Measurements from ENCODE around the gene GRIA3.

GRIA3 gene

GRCh38 chrX:123181233-123181914 is 2.7 kb upstream of the GRIA3 start:
- Histone ChIP-seq H3K4me3 (ENCODE audit: severe bottlenecking) (no peak overlapping the region), H3K27ac (ENCODE audit: poor library complexity, severe bottlenecking) (no peak overlapping the region), H3K27me3 (ENCODE audit: insufficient read depth, poor library complexity, severe bottlenecking) (peaks cover 11% of the 10 kb centered on the region), H3K9me3 (ENCODE audit: severe bottlenecking) (no peaks in the 10 kb centered on the region), H3K4me1 (ENCODE audit: insufficient read depth, poor library complexity, severe bottlenecking) (no peaks in the 10 kb centered on the region), H3K36me3 (ENCODE audit: low read depth) (no peaks in the 10 kb centered on the region)
- ATAC-seq (ENCODE audit: low read depth) (no peak), DNase-seq (ENCODE audit: low spot score) (no peak)
- TF ChIP-seq CTCF (IDR thresholded peaks at IDR 0.05; ENCODE audit: poor library complexity, severe bottlenecking) = no peak

- no peak overlapping the region for H3K4me3 ChIP-seq (ENCODE audit: severe bottlenecking)
- H3K9me3 ChIP-seq (ENCODE audit: severe bottlenecking) = no peaks in the 10 kb centered on the region
- no peaks in the 10 kb centered on the region for H3K4me1 ChIP-seq (ENCODE audit: insufficient read depth, poor library complexity, severe bottlenecking)
- ATAC-seq (ENCODE audit: low read depth) = peak; percentile 58; the same call in 1 of the 3 replicates
- TF ChIP-seq CTCF (IDR thresholded peaks at IDR 0.05; ENCODE audit: poor library complexity, severe bottlenecking) = no peak
- DNase-seq (ENCODE audit: low spot score) = no peak
- H3K27me3 ChIP-seq (ENCODE audit: insufficient read depth, poor library complexity, severe bottlenecking) = peaks cover 11% of the 10 kb centered on the region
- H3K36me3 ChIP-seq (ENCODE audit: low read depth) = no peaks in the 10 kb centered on the region
- no peak overlapping the region for H3K27ac ChIP-seq (ENCODE audit: poor library complexity, severe bottlenecking)
These were observed 793 bp downstream of the GRIA3 start for GRCh38 chrX:123184866-123185276.

GRCh38 chrX:123185721-123186120 is 1.6 kb downstream of the GRIA3 start:
- Histone ChIP-seq H3K27me3 (ENCODE audit: insufficient read depth, poor library complexity, severe bottlenecking) (peaks cover 11% of the 10 kb centered on the region), H3K4me3 (ENCODE audit: severe bottlenecking) (no peak overlapping the region), H3K36me3 (ENCODE audit: low read depth) (no peaks in the 10 kb centered on the region), H3K9me3 (ENCODE audit: severe bottlenecking) (no peaks in the 10 kb centered on the region), H3K27ac (ENCODE audit: poor library complexity, severe bottlenecking) (no peak overlapping the region), H3K4me1 (ENCODE audit: insufficient read depth, poor library complexity, severe bottlenecking) (no peaks in the 10 kb centered on the region)
- no peak for TF ChIP-seq CTCF (IDR thresholded peaks at IDR 0.05; ENCODE audit: poor library complexity, severe bottlenecking)
- DNase-seq (ENCODE audit: low spot score) = no peak
- no peak for ATAC-seq (ENCODE audit: low read depth)

- Histone ChIP-seq H3K27ac (ENCODE audit: poor library complexity, severe bottlenecking) (no peak overlapping the region), H3K4me1 (ENCODE audit: insufficient read depth, poor library complexity, severe bottlenecking) (no peaks in the 10 kb centered on the region), H3K9me3 (ENCODE audit: severe bottlenecking) (no peaks in the 10 kb centered on the region), H3K36me3 (ENCODE audit: low read depth) (no peaks in the 10 kb centered on the region), H3K27me3 (ENCODE audit: insufficient read depth, poor library complexity, severe bottlenecking) (peaks cover 11% of the 10 kb centered on the region), H3K4me3 (ENCODE audit: severe bottlenecking) (no peak overlapping the region)
- ATAC-seq (ENCODE audit: low read depth) (no peak), DNase-seq (ENCODE audit: low spot score) (no peak)
- no peak for TF ChIP-seq CTCF (IDR thresholded peaks at IDR 0.05; ENCODE audit: poor library complexity, severe bottlenecking)
These were observed 2.7 kb downstream of the GRIA3 start for GRCh38 chrX:123186801-123187200.

GRCh38 chrX:123188081-123188480 is 4.0 kb downstream of the GRIA3 start:
- ATAC-seq (ENCODE audit: low read depth) (no peak), DNase-seq (ENCODE audit: low spot score) (no peak)
- no peak for TF ChIP-seq CTCF (IDR thresholded peaks at IDR 0.05; ENCODE audit: poor library complexity, severe bottlenecking)
- Histone ChIP-seq H3K36me3 (ENCODE audit: low read depth) (no peaks in the 10 kb centered on the region), H3K4me1 (ENCODE audit: insufficient read depth, poor library complexity, severe bottlenecking) (no peaks in the 10 kb centered on the region), H3K4me3 (ENCODE audit: severe bottlenecking) (no peak overlapping the region), H3K27ac (ENCODE audit: poor library complexity, severe bottlenecking) (no peak overlapping the region), H3K27me3 (ENCODE audit: insufficient read depth, poor library complexity, severe bottlenecking) (peaks cover 11% of the 10 kb centered on the region), H3K9me3 (ENCODE audit: severe bottlenecking) (no peaks in the 10 kb centered on the region)
